Transverse colon (tissue), 4 donors: ENCODE data around the gene CIZ1. TPM values are rescaled to one million over a fixed set of nuclear protein-coding genes. Genes with fewer than 3 reads are reported as not detected.

Experiments used
- DNase-seq: peaks from one replicate; pipeline ENCODE4 v3.0.0-alpha.2; 2019
- H3K27ac ChIP-seq, 4 donors: fragments of 200-600 bp; sonication (generic); 2 replicates each; pipeline ENCODE4 v1.5.1; 2016 to 2018; ENCODE audit warnings: inconsistent platforms in 4 of 4
- H3K27me3 ChIP-seq: fragments of 200-600 bp; sonication (generic); 2 replicates; pipeline ENCODE4 v1.5.1; 2017; ENCODE audit warnings: inconsistent platforms
- H3K36me3 ChIP-seq, 4 donors: fragments of 200-600 bp; sonication (generic); 2 replicates each; pipeline ENCODE4 v1.5.1; 2017 to 2019; ENCODE audit warnings: inconsistent platforms in 4 of 4
- H3K4me1 ChIP-seq, 4 donors: fragments of 200-600 bp; sonication (generic); 2 replicates each; pipeline ENCODE4 v1.5.1; 2017 to 2020; ENCODE audit warnings: inconsistent platforms in 4 of 4
- H3K4me3 ChIP-seq, 4 donors: fragments of 200-600 bp; sonication (generic); 1 replicate in 1 of 4; 2 replicates in 3 of 4; pipeline versions ENCODE4 v1.5.1 to v1.6.1; 2017 to 2019; ENCODE audit warnings: inconsistent platforms in 4 of 4
- H3K9me3 ChIP-seq, 2 donors: fragments of 200-600 bp; sonication (generic); 2 replicates each; pipeline ENCODE4 v1.5.1; 2017 to 2019; ENCODE audit warnings: inconsistent platforms in 2 of 2
- CTCF ChIP-seq, 5 experiments: fragments of 200-600 bp in 3 of 5; fragments of 450-650 bp in 2 of 5; sonication (generic) in 3 of 5; IDR thresholded peaks; 1 replicate in 2 of 5; 2 replicates in 3 of 5; pipeline ENCODE4 v1.5.1; 2016 to 2017; ENCODE audit warnings: antibody characterized with exemption in 5 of 5, inconsistent platforms in 3 of 5, mild to moderate bottlenecking in 2 of 5, moderate library complexity in 1 of 5
- EP300 ChIP-seq: sonication (generic); formaldehyde crosslinking; IDR thresholded peaks from one replicate; pipeline ENCODE4 v1.6.1; 2017; ENCODE audit warnings: antibody characterized with exemption, low read depth
- POLR2A ChIP-seq: fragments of 450-650 bp; IDR thresholded peaks from one replicate; pipeline ENCODE4 v1.6.1; 2016; ENCODE audit warnings: antibody characterized with exemption, mild to moderate bottlenecking, moderate library complexity
- POLR2AphosphoS5 ChIP-seq, 3 donors: sonication (generic); formaldehyde crosslinking; IDR thresholded peaks; one replicate each; pipeline ENCODE4 v1.6.1; 2016; ENCODE audit warnings: antibody characterized with exemption in 3 of 3
- WGBS, 2 donors: methylation state at CpG; one replicate each; pipeline ENCODE4 v1.1.5; 2018; ENCODE audit warnings: low coverage in 1 of 2; 5-methylcytosine and 5-hydroxymethylcytosine counted together
- in situ Hi-C, 4 donors: fragments of 200-750 bp; cut with MboI; loops; one replicate each; pipeline versions ENCODE4 v1.15.0 to v1.15.1; 2017; ENCODE audit warnings: low sequenced_read_pairs in 3 of 4, low pct_ligation_motif_present in 1 of 4, low pct_unique_long_range_greater_than_20kb in 1 of 4
- intact Hi-C: fragments of 100-400 bp; cut with DNase I; formaldehyde crosslinking; loops from one replicate; pipeline ENCODE4 v1.15.1; 2023; ENCODE audit warnings: low total_unique reads
- total RNA-seq, 4 donors: library from RNA; depleted of rRNA; stranded (reverse); fragments of >200 nt; gene quantifications; one replicate each; pipeline ENCODE4 v1.1.0, GENCODE V29; 2016

Gene CIZ1
- total RNA-seq, 4 donors from 2014 or later = 59.9 to 211 (median 73.0) TPM

GRCh38 chr9:128116104-128117083 lies 75.0 kb downstream of the CIZ1 start:
- TF ChIP-seq CTCF (IDR thresholded peaks at IDR 0.05) (no peak), POLR2A (no peak), POLR2AphosphoS5 (IDR thresholded peaks at IDR 0.05) (peak in 2 of 3 donors; percentile 18 to 22), EP300 (no peak)
- intact Hi-C loops = loop anchor here (2.0 to 10.0 kb wide), 2 partner anchors 82 to 174 kb away; no protein-coding TSS in a partner anchor
- no peaks in the 10 kb centered on the region for H3K36me3 ChIP-seq
- peak; percentile 24 for DNase-seq
- H3K4me3 ChIP-seq = no peak overlapping the region
- WGBS, 2 donors = 73 to 74% methylated on average over 5 to 16 of the region's 16 CpGs
- peaks cover 3 to 44% (median 27%) of the 10 kb centered on the region in 4 donors for H3K4me1 ChIP-seq
- H3K27me3 ChIP-seq = no peaks in the 10 kb centered on the region
- no peaks in the 10 kb centered on the region for H3K9me3 ChIP-seq
- in situ Hi-C loops = loop anchor here in 1 of 4 donors (25.0 kb wide), 1 partner anchor 154 kb away; no protein-coding TSS in a partner anchor
- peak overlapping the region; percentile 84 to 96 (median 94) for H3K27ac ChIP-seq

Other genes with a start within 250 kb of the CIZ1 start
- gene EEIG1, start 210.6 kb downstream of the CIZ1 start, total RNA-seq = 100 to 1,000 TPM in 2 of 4 donors, 10 to 100 TPM in 2; 77.0 to 230 (median 96.7) TPM
- 10 to 100 TPM in 3 of 4 donors, under 1 TPM in 1; 0.60 to 23.2 (median 14.0) TPM for gene NAIF1, start 124.3 kb downstream of the CIZ1 start, total RNA-seq
- 10 to 100 TPM; 25.5 to 35.5 (median 32.5) TPM for gene SLC25A25, start 123.3 kb downstream of the CIZ1 start, total RNA-seq
- 100 to 1,000 TPM; 109 to 434 (median 164) TPM for gene PTGES2, start 63.8 kb downstream of the CIZ1 start, total RNA-seq
- gene LCN2, start 42.1 kb downstream of the CIZ1 start, total RNA-seq = 100 to 1,000 TPM in 1 of 4 donors, 10 to 100 TPM in 2, 1 to 10 TPM in 1; 8.6 to 115 (median 37.3) TPM
- gene BBLN, start 31.3 kb downstream of the CIZ1 start, total RNA-seq = 100 to 1,000 TPM in 3 of 4 donors, 10 to 100 TPM in 1; 97.3 to 178 (median 149) TPM
- 10 to 100 TPM in 2 of 4 donors, 1 to 10 TPM in 2; 7.5 to 41.8 (median 14.3) TPM for gene DNM1, start 11.8 kb upstream of the CIZ1 start, total RNA-seq
- 100 to 1,000 TPM in 1 of 4 donors, 10 to 100 TPM in 3; 69.9 to 206 (median 75.5) TPM for gene GOLGA2, start 84.4 kb upstream of the CIZ1 start, total RNA-seq
- gene SWI5, start 84.7 kb upstream of the CIZ1 start, total RNA-seq = 10 to 100 TPM in 2 of 4 donors, 1 to 10 TPM in 1, not detected in 1; 7.8 to 20.8 (median 20.8) TPM
- gene TRUB2, start 130.9 kb upstream of the CIZ1 start, total RNA-seq = 10 to 100 TPM in 3 of 4 donors, 1 to 10 TPM in 1; 6.0 to 47.0 (median 12.5) TPM
- 100 to 1,000 TPM in 3 of 4 donors, 10 to 100 TPM in 1; 90.8 to 117 (median 109) TPM for gene COQ4, start 131.3 kb upstream of the CIZ1 start, total RNA-seq
- gene SLC27A4, start 149.0 kb upstream of the CIZ1 start, total RNA-seq = 10 to 100 TPM; 26.3 to 92.4 (median 44.2) TPM
- 10 to 100 TPM; 24.7 to 37.5 (median 27.9) TPM for gene URM1, start 179.8 kb upstream of the CIZ1 start, total RNA-seq
- 10 to 100 TPM in 1 of 4 donors, 1 to 10 TPM in 3; 4.5 to 19.7 (median 7.8) TPM for gene CERCAM, start 229.3 kb upstream of the CIZ1 start, total RNA-seq